ENCODE measurements around the gene CSMD2. TPM values are rescaled to one million over a fixed set of nuclear protein-coding genes. Genes with fewer than 3 reads are reported as not detected.

CSMD2 gene
- total and polyA plus RNA-seq, 2 of the 4 experiments (the other 2 are of a cell fraction), result under 0.01 to 0.36 TPM

DNA sequence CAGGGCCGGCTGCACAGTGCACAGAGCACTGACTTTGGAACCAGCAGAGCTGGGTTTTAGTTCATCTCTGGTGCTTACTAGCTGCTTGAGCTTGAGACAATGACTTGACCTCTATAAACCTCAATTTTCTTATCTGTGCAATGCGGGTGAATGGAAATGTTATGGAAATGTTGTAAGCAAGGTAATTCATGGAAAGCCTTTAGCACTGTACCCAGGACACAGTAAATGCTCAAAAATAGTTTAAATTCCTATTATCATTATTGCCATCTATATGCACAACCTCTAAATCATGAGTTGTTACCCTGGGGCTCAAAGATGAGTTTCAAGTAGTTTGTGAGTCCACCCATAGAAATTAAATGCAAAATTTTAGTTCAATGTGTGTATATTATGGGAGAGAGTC, 99.5 kb downstream of the CSMD2 start:
- Histone ChIP-seq H2AK9ac (replicated peaks; ENCODE audit: low read depth, low read length, poor library complexity) (no peak overlapping the region), H3K9ac (ENCODE audit: low read depth, low read length) (no peak overlapping the region), H2AFZ (replicated peaks; ENCODE audit: low read length, poor library complexity) (no peak overlapping the region), H2BK20ac (ENCODE audit: low read depth, low read length) (no peak overlapping the region), H3K14ac (replicated peaks; ENCODE audit: low read depth, low read length) (no peak overlapping the region), H3K18ac (ENCODE audit: low read depth, low read length) (no peak overlapping the region), H3K36me3 (ENCODE audit: control insufficient read depth, insufficient read depth, low read length) (no peaks in the 10 kb centered on the region), H3K4me3 (ENCODE audit: insufficient read depth, low read depth, low read length) (no peak overlapping the region), H3K27me3 (ENCODE audit: control insufficient read depth, insufficient read depth, low read length) (no peaks in the 10 kb centered on the region), H3K27ac (ENCODE audit: insufficient read depth, low read length) (no peak overlapping the region), H2AK5ac (ENCODE audit: low read depth, low read length) (no peak overlapping the region), H3K4me2 (ENCODE audit: low read depth, low read length) (no peak overlapping the region), H3K4me1 (ENCODE audit: control insufficient read depth, insufficient read depth, low read length) (no peaks in the 10 kb centered on the region), H3K23ac (ENCODE audit: low read depth, low read length) (no peak overlapping the region), H4K8ac (ENCODE audit: low read depth in 2 of 2, low read length in 2 of 2) (no peak overlapping the region), H2BK120ac (ENCODE audit: low read depth, low read length) (no peak overlapping the region), H3K79me1 (ENCODE audit: low read depth in 1 of 2, low read length in 2 of 2) (no peaks in the 10 kb centered on the region), H4K5ac (ENCODE audit: low read depth, low read length) (no peak overlapping the region), H3K56ac (ENCODE audit: extremely low read depth, insufficient read depth, low read length) (no peak overlapping the region), H4K91ac (ENCODE audit: insufficient read depth, low read depth, low read length) (no peak overlapping the region), H3K9me3 (ENCODE audit: control insufficient read depth, insufficient read depth, low read length) (peaks cover 21% of the 10 kb centered on the region), H4K20me1 (ENCODE audit: insufficient read depth, low read length) (no peaks in the 10 kb centered on the region), H3K9me1 (ENCODE audit: insufficient read depth, low read length) (no peaks in the 10 kb centered on the region), H3K4ac (ENCODE audit: low read depth, low read length) (no peak overlapping the region), H2BK5ac (ENCODE audit: low read depth, low read length, poor library complexity, severe bottlenecking) (no peak overlapping the region), H2BK15ac (ENCODE audit: low read depth, low read length) (no peak overlapping the region)
- POLR2A ChIA-PET (ENCODE audit: unreplicated experiment), result no interaction called here
- DNase-seq (no peak), ATAC-seq (ENCODE audit: low read depth) (no peak)
- WGBS, 2 experiments (ENCODE audit: extremely low coverage in 2 of 2, insufficient read length in 1 of 2), result no CpG with 5 or more reads among the region's 2 CpGs
- in situ Hi-C loops (cut with MboI; ENCODE audit: low sequenced_read_pairs) (no loop called here), dilution Hi-C loops (cut with HindIII; ENCODE audit: low sequenced_read_pairs, unreplicated experiment) (no loop called here), intact Hi-C loops (cut with micrococcal nuclease) (no loop called here)
- CTCF ChIA-PET, result no interaction called here
- BruUV-seq (replicated peaks), result no TSS peak
- TF ChIP-seq BHLHE40 (IDR thresholded peaks at IDR 0.05; ENCODE audit: low read depth, low read length) (no peak), RCOR1 (IDR thresholded peaks at IDR 0.05; ENCODE audit: insufficient replicate concordance, low read length) (no peak)
